Fibroblast of skin of abdomen (primary cell): Measurements from ENCODE around the gene SPIB.

Experiments
- DNase-seq: peaks from one replicate; pipeline ENCODE4 v3.0.0-alpha.2; 2013

Gene SPIB

DNA sequence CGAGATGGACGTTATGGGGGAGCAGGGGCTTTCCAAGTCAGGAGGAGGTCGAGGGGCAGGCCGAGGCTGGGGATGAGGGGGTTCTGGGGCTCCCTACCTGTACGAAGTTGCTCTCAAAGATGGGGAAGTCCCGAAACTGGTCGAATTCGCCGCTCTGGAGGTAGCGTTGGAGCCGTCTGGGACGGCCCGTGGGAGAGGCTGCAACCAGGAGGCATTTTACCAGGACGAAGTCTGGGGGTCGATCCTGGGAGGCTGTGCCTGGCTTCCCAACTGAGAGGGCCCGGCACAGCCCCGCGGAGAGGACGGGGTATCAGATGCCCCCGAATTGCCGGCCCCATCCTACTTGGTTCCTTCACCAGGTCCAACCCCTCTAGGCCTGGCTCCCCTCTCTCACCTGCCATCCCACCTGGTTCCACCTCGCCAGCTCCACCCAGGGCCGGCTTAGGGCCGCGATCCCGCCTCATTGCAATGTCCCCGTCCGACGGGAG is 57.0 kb downstream of the SPIB start:
- DNase-seq = no peak

DNA sequence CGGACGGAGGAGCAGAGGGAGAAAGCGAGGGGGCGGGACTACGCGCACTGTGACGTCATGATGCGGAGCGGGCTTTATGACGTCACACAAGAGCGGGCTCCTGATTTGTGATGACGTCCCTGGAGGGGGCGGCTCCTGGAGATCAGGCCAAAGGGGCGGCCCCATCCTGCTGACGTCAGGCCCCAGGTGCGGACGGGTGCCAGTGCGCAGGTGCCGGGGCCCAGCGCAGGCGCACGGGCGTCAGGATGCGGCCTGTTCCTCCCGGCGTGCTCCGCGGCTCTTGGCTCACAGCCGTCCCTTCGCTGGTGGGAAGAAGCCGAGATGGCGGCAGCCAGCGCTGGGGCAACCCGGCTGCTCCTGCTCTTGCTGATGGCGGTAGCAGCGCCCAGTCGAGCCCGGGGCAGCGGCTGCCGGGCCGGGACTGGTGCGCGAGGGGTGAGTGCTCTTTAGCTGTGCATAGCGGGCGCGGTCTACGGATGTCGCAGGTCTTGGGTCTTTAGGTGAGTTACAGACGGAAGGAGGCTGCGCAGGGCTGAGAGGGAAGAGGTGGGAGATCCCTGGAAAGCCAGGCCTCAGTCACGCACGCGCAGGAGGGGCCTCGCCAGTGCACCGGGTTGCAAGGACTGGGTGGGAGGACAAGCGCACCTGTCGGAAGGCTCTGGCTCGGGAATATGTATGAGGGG is 57.6 kb downstream of the SPIB start, which contains the start of the genes EMC10 and GARIN5A:
EMC10 (plus strand) TSS at position 284 of the 683 bp plus-strand sequence; CDS start at position 322, 38 bp downstream.
GARIN5A (minus strand) TSS at position 625 of the 683 bp plus-strand sequence; CDS start at position 165, 460 bp downstream.
- peak; percentile 93 for DNase-seq

GRCh38 chr19:50476907-50477238 is 58.1 kb downstream of the SPIB start:
- DNase-seq = no peak

- DNase-seq = no peak
Measured at GRCh38 chr19:50477751-50478515, 59.2 kb downstream of the SPIB start.

DNA sequence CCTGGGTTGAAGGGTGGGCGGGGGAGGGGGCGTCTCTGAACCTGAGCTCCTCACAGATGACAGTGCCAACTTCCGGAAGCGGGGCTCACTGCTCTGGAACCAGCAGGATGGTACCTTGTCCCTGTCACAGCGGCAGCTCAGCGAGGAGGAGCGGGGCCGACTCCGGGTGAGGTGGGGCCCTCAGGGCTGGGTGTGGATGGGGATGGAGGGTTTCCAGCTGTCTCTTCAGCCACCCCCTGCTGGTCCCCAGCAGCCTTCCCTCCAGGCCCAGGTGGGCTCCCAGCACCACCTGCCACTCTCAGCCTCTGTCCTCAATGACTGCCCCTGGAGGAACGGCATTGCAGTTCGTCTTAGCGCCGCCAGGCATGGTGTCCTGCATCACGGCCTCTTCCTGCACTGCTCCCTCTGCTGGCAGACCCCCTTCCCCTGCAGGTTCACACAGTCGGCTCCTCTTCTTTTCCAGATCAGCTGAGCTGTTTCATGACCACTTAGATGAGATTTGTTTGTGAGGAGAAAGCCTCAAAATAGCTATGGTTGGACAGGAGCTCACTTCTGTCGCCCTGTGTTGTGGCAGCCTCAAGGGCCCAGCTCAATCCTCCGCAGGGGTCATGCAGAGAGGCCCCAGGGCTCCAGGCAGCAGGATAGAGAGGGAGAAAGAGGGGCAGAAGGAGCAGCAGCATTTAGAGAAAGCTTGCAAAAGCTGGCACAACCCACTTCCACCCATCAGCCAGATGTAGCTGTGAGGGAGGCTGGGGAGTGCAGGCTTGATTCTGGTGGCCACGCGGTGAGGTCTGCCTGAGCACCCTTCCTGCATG is 60.4 kb downstream of the SPIB start:
- peak; percentile 14 for DNase-seq

- DNase-seq = no peak
Measured at GRCh38 chr19:50479761-50480251, 61.1 kb downstream of the SPIB start.

GRCh38 chr19:50480281-50481111 is 61.8 kb downstream of the SPIB start:
- no peak for DNase-seq
